GM23248 (cell line): Measurements from ENCODE around the gene TMEM273. TPM values are rescaled to one million over a fixed set of nuclear protein-coding genes. Genes with fewer than 3 reads are reported as not detected.

Experiments used
- DNase-seq: peaks from one replicate; pipeline ENCODE4 v3.0.0-alpha.2; 2015
- H2AFZ ChIP-seq: fragments of 200-600 bp; sonication (generic); 2 replicates; pipeline ENCODE4 v1.6.1; 2016; ENCODE audit warnings: antibody characterized with exemption
- H3F3A ChIP-seq: fragments of 200-600 bp; sonication (generic); 2 replicates; pipeline ENCODE4 v1.6.1; 2016; ENCODE audit warnings: mild to moderate bottlenecking, antibody characterized with exemption, mixed run types; ENCODE audit not compliant: insufficient read depth
- H3K27ac ChIP-seq: fragments of 200-600 bp; sonication (generic); 2 replicates; pipeline ENCODE4 v1.5.1; 2016; ENCODE audit warnings: mild to moderate bottlenecking
- H3K27me3 ChIP-seq: fragments of 200-600 bp; sonication (generic); replicated peaks from 2 replicates; pipeline ENCODE4 v1.6.1; 2016; ENCODE audit warnings: mild to moderate bottlenecking; ENCODE audit not compliant: insufficient read depth
- H3K36me3 ChIP-seq: fragments of 200-600 bp; sonication (generic); 2 replicates; pipeline ENCODE4 v1.6.1; 2016; ENCODE audit warnings: low read depth, mild to moderate bottlenecking
- H3K4me1 ChIP-seq: fragments of 200-600 bp; sonication (generic); 2 replicates; pipeline ENCODE4 v1.6.1; 2016; ENCODE audit warnings: mild to moderate bottlenecking; ENCODE audit not compliant: insufficient read depth
- H3K4me2 ChIP-seq: fragments of 200-600 bp; sonication (generic); one replicate; pipeline ENCODE4 v1.6.1; 2016; ENCODE audit warnings: mild to moderate bottlenecking; ENCODE audit not compliant: unreplicated experiment
- H3K4me3 ChIP-seq: fragments of 200-600 bp; sonication (generic); 2 replicates; pipeline ENCODE4 v1.5.1; 2016; ENCODE audit warnings: mild to moderate bottlenecking
- H3K79me2 ChIP-seq: fragments of 200-600 bp; sonication (generic); 2 replicates; pipeline ENCODE4 v1.6.1; 2016; ENCODE audit warnings: mild to moderate bottlenecking; ENCODE audit not compliant: insufficient read depth
- H3K9ac ChIP-seq: fragments of 200-600 bp; sonication (generic); 2 replicates; pipeline ENCODE4 v1.6.1; 2016; ENCODE audit warnings: mild to moderate bottlenecking
- H3K9me2 ChIP-seq: fragments of 200-600 bp; sonication (generic); 2 replicates; pipeline ENCODE4 v1.6.1; 2016; ENCODE audit warnings: mixed run types, mild to moderate bottlenecking, moderate library complexity; ENCODE audit not compliant: insufficient read depth
- H3K9me3 ChIP-seq: fragments of 200-600 bp; sonication (generic); one replicate; pipeline ENCODE4 v1.6.1; 2017; ENCODE audit warnings: low read depth
- H4K20me1 ChIP-seq: fragments of 200-600 bp; sonication (generic); 2 replicates; pipeline ENCODE4 v1.6.0; 2016; ENCODE audit not compliant: insufficient read depth
- EZH2 ChIP-seq: fragments of 200-600 bp; sonication (generic); IDR thresholded peaks from 2 replicates; pipeline ENCODE4 v1.6.1; 2018; ENCODE audit warnings: antibody characterized with exemption, mild to moderate bottlenecking; ENCODE audit not compliant: insufficient read depth, poor library complexity, severe bottlenecking
- EZH2phosphoT487 ChIP-seq: fragments of 200-600 bp; sonication (generic); IDR thresholded peaks from 2 replicates; pipeline ENCODE4 v1.6.1; 2018; ENCODE audit warnings: antibody characterized with exemption, moderate library complexity, mild to moderate bottlenecking, low read depth; ENCODE audit not compliant: insufficient read depth
- WGBS, 2 experiments: methylation state at CpG; one replicate each; pipeline ENCODE4 v1.1.6; 2015 to 2017; ENCODE audit warnings: low lambda C conversion rate in 2 of 2, low coverage in 1 of 2; ENCODE audit errors: missing lambda C conversion rate in 2 of 2; 5-methylcytosine and 5-hydroxymethylcytosine counted together
- in situ Hi-C: fragments of 300-500 bp; cut with MboI; formaldehyde crosslinking; loops from 2 replicates; pipeline ENCODE4 v1.15.0; 2020
- polyA plus RNA-seq: library from polyadenylated mRNA; unstranded; fragments of >200 nt; fragmentation: Nextera tagmentation; extraction: Ambion mirVana; gene quantifications from 2 replicates; pipeline ENCODE4 v1.2.1, GENCODE V29; 2016
- total RNA-seq: library from RNA; depleted of rRNA; stranded (reverse); fragments of >200 nt; shearing (Covaris generic); gene quantifications from 2 replicates; pipeline ENCODE4 v1.2.3, GENCODE V29; 2014

TMEM273 gene
- total and polyA plus RNA-seq, 2 experiments from 2014 or later, result not detected

DNA sequence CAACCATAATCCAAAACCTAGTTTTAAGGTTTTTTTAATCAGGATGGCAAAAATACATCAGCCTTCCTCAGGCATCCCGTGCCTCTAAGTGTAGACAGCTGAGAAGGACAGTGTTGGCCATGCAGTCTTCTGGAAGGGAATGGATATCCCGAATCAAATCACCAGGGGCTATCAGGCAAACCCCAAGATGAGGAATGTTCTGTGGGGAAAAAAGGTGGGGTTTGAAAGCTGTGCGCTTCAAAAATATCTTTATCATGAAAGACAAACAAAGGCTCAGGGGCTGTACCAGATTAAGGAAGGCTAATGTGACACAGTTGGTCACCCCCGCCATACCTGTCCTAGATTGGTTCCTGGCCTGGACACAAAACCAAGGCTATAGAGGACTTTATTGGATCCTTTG, 5.4 kb downstream of the TMEM273 start:
- peaks cover 4% of the 10 kb centered on the region; the same call in 1 of the 2 replicates for H3K4me1 ChIP-seq
- TF ChIP-seq EZH2phosphoT487 (no peak), EZH2 (no peak)
- H3K4me3 ChIP-seq, result no peak overlapping the region
- no peaks in the 10 kb centered on the region for H4K20me1 ChIP-seq
- H3K27ac ChIP-seq, result no peak overlapping the region
- H3K79me2 ChIP-seq, result no peaks in the 10 kb centered on the region
- H3K4me2 ChIP-seq, result no peak overlapping the region
- H2AFZ ChIP-seq, result no peak overlapping the region
- H3K27me3 ChIP-seq, result peaks cover 4% of the 10 kb centered on the region; the same call in 1 of the 2 replicates
- 84 to 88% methylated on average over 4 of the region's 4 CpGs for WGBS, 2 experiments
- DNase-seq, result no peak
- H3K9me2 ChIP-seq, result no peaks in the 10 kb centered on the region
- H3K36me3 ChIP-seq, result no peaks in the 10 kb centered on the region
- no peaks in the 10 kb centered on the region for H3F3A ChIP-seq
- in situ Hi-C loops, result no loop called here
- no peak overlapping the region for H3K9ac ChIP-seq
- H3K9me3 ChIP-seq, result no peaks in the 10 kb centered on the region

DNA sequence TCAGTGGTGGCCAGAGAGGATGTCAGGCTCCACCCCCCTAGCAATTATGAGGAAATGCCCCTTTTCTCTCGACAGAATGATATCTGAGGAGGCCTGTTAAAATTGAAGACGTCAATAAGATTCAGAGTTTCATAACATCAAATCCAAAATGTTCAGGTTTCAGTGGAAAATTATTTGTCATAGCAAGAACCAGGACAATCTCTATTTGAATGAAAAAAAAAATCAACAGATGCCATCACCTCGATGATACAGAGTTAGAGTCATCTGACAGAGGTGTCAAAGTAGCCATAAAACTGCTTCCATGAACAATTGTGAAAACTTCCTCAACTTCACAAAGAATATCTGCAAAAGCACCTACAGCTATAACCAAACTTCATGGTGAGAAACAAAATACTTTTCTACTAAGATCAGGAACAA, 7.7 kb downstream of the TMEM273 start:
- in situ Hi-C loops, result no loop called here
- no peak overlapping the region for H3K4me3 ChIP-seq
- H3K27me3 ChIP-seq, result no peaks in the 10 kb centered on the region
- no peak overlapping the region for H2AFZ ChIP-seq
- H3K9ac ChIP-seq, result no peak overlapping the region
- H3K79me2 ChIP-seq, result no peaks in the 10 kb centered on the region
- peaks cover 6% of the 10 kb centered on the region; the same call in 1 of the 2 replicates for H3F3A ChIP-seq
- H3K36me3 ChIP-seq, result no peaks in the 10 kb centered on the region
- H3K9me3 ChIP-seq, result no peaks in the 10 kb centered on the region
- TF ChIP-seq EZH2phosphoT487, result no peak
- DNase-seq, result no peak
- H4K20me1 ChIP-seq, result no peaks in the 10 kb centered on the region
- H3K27ac ChIP-seq, result no peak overlapping the region
- 25 to 26% methylated on average over 3 of the region's 3 CpGs for WGBS, 2 experiments
- no peaks in the 10 kb centered on the region for H3K9me2 ChIP-seq
- H3K4me2 ChIP-seq, result no peak overlapping the region
- H3K4me1 ChIP-seq, result peaks cover 13% of the 10 kb centered on the region

DNA sequence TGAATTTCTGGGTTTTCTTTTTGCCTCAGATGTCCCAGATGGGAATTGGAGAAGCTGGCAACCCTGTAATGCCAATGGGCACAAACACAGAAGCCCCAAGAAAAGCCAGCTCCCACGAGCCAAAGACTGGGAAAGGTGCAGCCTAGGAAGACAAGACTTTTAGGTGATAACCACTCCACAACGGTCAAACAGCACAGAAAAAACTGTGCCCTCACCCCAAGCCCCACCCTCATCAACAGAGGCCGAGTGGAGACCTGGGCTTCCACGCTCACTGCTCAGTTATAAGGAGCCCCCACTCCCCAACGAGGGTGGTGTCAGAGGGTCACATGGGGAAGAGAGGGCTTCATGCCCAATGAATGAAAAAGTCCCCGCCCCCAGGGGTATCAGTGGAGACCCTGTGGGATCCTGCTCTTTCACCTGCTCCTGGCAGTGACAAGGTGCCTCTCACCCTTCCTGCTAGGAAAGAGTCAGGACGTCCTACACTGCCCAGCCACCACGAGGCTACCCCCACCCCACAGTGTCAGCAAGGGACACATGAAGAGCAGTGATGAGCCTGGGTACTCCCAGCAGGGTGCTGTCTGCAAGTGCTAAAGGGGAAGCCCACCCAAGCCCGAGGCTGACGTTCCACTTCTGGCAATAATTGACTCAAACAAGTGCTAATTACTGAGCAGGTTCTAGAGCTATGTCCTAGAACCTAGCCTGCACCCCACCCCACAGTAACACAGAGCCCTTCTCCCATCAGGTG, 8.3 kb downstream of the TMEM273 start:
- H3K4me2 ChIP-seq, result no peak overlapping the region
- H3K27ac ChIP-seq, result no peak overlapping the region
- H3F3A ChIP-seq, result peaks cover 6% of the 10 kb centered on the region; the same call in 1 of the 2 replicates
- H3K4me3 ChIP-seq, result no peak overlapping the region
- no peaks in the 10 kb centered on the region for H3K9me3 ChIP-seq
- no peaks in the 10 kb centered on the region for H3K36me3 ChIP-seq
- no peaks in the 10 kb centered on the region for H3K9me2 ChIP-seq
- no peak overlapping the region for H2AFZ ChIP-seq
- H3K4me1 ChIP-seq, result peaks cover 13% of the 10 kb centered on the region
- H3K9ac ChIP-seq, result no peak overlapping the region
- in situ Hi-C loops, result no loop called here
- no peaks in the 10 kb centered on the region for H4K20me1 ChIP-seq
- DNase-seq, result no peak
- H3K27me3 ChIP-seq, result no peaks in the 10 kb centered on the region
- no peaks in the 10 kb centered on the region for H3K79me2 ChIP-seq
- no peak for TF ChIP-seq EZH2phosphoT487
- no peak for TF ChIP-seq EZH2
- 82 to 85% methylated on average over 10 of the region's 10 CpGs for WGBS, 2 experiments

DNA sequence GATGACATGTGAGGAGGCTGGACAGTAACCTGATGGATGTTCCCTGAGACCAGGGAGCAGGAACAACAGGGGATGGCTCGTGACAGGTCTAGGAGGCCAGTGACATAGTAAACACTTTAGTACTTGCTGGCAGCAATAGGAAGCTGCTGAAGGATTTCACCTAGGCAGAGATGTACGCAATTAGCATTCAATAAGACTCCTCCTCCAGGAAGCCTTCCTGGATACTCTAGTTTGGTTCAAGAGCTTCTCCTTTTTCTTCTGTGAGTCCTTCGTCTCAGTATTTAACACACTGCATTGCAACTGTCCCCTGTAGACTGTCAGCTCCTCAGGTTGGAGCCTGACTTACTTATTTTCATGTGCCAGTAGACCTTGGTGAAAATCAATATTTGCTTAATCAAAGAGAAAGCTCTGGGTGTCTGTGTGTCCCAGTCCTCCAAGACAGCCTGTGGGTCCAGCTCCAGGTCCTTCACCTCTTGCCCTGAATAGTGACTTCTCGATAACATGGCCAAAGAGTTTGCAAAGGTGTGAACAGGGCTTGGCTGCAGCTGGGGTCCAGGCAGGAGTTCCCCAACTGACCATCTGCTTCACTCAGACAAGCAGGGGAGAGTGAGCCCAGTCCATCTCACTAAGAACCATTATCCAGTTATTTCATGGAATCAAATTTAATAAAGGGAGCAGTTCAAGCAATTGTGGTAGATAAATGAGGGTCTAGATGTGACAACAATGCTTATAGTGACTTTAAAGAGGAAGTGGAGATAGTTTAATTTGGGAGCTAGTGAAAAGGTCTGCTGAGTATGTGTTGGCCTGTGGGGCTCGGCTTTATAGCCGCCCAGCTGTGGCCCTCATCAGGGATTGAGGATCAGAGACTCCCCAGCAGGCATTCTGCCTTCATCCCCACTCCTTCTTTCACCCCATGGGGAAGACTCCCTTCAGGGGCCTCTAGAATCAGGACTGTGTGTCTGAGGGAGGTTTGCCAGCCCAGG, 9.4 kb downstream of the TMEM273 start:
- H3F3A ChIP-seq, result peaks cover 6% of the 10 kb centered on the region; the same call in 1 of the 2 replicates
- 90% methylated on average over 6 of the region's 6 CpGs for WGBS, 2 experiments
- no peaks in the 10 kb centered on the region for H3K9me3 ChIP-seq
- peaks cover 13% of the 10 kb centered on the region for H3K4me1 ChIP-seq
- no peaks in the 10 kb centered on the region for H3K36me3 ChIP-seq
- H4K20me1 ChIP-seq, result no peaks in the 10 kb centered on the region
- in situ Hi-C loops, result no loop called here
- H2AFZ ChIP-seq, result no peak overlapping the region
- TF ChIP-seq EZH2 (no peak), EZH2phosphoT487 (no peak)
- H3K9me2 ChIP-seq, result no peaks in the 10 kb centered on the region
- no peaks in the 10 kb centered on the region for H3K27me3 ChIP-seq
- H3K27ac ChIP-seq, result no peak overlapping the region
- DNase-seq, result no peak
- no peaks in the 10 kb centered on the region for H3K79me2 ChIP-seq
- H3K4me3 ChIP-seq, result no peak overlapping the region
- no peak overlapping the region for H3K9ac ChIP-seq
- H3K4me2 ChIP-seq, result no peak overlapping the region
